HUES6 (cell line): ENCODE results near the gene BBS5.

Experiments used
- H3K27ac ChIP-seq: 2 replicates; pipeline ENCODE4 v1.7.0; 2013; ENCODE audit warnings: low read depth, mild to moderate bottlenecking, low read length, inconsistent platforms
- H3K27me3 ChIP-seq: 2 replicates; pipeline ENCODE4 v1.6.1; 2013; ENCODE audit warnings: low read length; ENCODE audit not compliant: control insufficient read depth, insufficient read depth
- H3K36me3 ChIP-seq: 2 replicates; pipeline ENCODE4 v1.6.1; 2013; ENCODE audit warnings: low read length; ENCODE audit not compliant: control insufficient read depth, insufficient read depth
- H3K4me1 ChIP-seq: 2 replicates; pipeline ENCODE4 v1.6.1; 2013; ENCODE audit warnings: low read length; ENCODE audit not compliant: control insufficient read depth, insufficient read depth
- H3K4me3 ChIP-seq: 2 replicates; pipeline ENCODE4 v1.5.1; 2013; ENCODE audit warnings: low read depth, low read length
- H3K9ac ChIP-seq: one replicate; pipeline ENCODE4 v1.6.1; 2013; ENCODE audit warnings: mild to moderate bottlenecking, low read length
- H3K9me3 ChIP-seq: 2 replicates; pipeline ENCODE4 v1.6.1; 2013; ENCODE audit warnings: low read depth, low read length; ENCODE audit not compliant: control insufficient read depth, insufficient read depth

Gene BBS5

DNA sequence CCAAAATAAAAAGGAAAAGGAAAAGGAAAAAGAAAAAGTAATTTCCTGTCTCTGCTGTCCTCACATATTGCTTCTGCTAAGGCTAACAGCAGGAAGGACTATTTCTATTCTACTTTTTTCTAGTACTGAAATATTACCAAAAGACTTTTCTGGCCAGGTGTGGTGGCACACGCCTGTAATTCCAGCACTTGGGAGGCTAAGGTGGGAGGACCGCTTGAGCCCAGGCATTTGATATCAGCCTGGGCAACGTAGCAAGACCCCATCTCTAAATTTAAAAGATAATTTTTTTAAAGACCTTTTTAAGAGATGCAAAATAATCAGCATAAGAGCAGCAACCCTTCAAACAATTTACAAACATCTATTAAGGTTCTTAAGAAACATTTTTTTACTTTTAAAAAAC is 63.1 kb downstream of the BBS5 start:
- no peak overlapping the region for H3K9ac ChIP-seq
- no peak overlapping the region for H3K4me3 ChIP-seq
- no peaks in the 10 kb centered on the region for H3K27me3 ChIP-seq
- H3K4me1 ChIP-seq = no peaks in the 10 kb centered on the region
- peaks cover 61% of the 10 kb centered on the region for H3K36me3 ChIP-seq
- H3K9me3 ChIP-seq = no peaks in the 10 kb centered on the region
- no peak overlapping the region for H3K27ac ChIP-seq

DNA sequence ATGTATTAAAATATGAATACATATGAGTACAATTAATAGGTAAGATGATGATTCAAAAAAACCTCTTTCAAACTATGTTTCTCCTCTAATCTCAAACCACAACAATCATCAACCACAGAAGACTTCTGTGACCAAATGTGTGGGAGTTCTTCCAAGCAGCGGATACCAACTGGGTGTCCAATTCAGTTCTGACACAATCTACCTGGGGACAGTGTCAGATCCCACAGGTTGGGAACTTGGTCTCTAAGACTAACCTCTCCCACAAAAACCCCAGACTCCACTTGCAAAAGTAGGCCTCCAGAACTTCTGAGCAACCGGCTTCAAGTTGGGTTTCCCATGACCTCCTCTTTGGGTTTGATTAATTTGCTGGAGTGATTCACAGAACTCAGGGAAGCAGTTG is 67.5 kb downstream of the BBS5 start:
- Histone ChIP-seq H3K9me3 (no peaks in the 10 kb centered on the region), H3K4me1 (no peaks in the 10 kb centered on the region), H3K4me3 (no peak overlapping the region), H3K27me3 (no peaks in the 10 kb centered on the region), H3K9ac (no peak overlapping the region), H3K36me3 (peaks cover 54% of the 10 kb centered on the region), H3K27ac (no peak overlapping the region)
